ENCODE results near the gene STK38L.
A peak's percentile ranks its signal among the peaks of the same experiment; 100 is the strongest.
"Not testable (repeated sequence)": the region's sequence is repeated elsewhere in the genome, so short reads cannot be mapped to it uniquely, and the experiment has no call there.

The STK38L gene

GRCh38 chr12:27229367-27229766 lies 14.7 kb upstream of the STK38L start:
- no peak for DNase-seq

GRCh38 chr12:27231374-27231773 lies 12.7 kb upstream of the STK38L start:
- DNase-seq = not testable (repeated sequence)

GRCh38 chr12:27233814-27234213 lies 10.3 kb upstream of the STK38L start:
- DNase-seq = no peak

GRCh38 chr12:27236498-27236897 lies 7.6 kb upstream of the STK38L start:
- DNase-seq = no peak

DNA sequence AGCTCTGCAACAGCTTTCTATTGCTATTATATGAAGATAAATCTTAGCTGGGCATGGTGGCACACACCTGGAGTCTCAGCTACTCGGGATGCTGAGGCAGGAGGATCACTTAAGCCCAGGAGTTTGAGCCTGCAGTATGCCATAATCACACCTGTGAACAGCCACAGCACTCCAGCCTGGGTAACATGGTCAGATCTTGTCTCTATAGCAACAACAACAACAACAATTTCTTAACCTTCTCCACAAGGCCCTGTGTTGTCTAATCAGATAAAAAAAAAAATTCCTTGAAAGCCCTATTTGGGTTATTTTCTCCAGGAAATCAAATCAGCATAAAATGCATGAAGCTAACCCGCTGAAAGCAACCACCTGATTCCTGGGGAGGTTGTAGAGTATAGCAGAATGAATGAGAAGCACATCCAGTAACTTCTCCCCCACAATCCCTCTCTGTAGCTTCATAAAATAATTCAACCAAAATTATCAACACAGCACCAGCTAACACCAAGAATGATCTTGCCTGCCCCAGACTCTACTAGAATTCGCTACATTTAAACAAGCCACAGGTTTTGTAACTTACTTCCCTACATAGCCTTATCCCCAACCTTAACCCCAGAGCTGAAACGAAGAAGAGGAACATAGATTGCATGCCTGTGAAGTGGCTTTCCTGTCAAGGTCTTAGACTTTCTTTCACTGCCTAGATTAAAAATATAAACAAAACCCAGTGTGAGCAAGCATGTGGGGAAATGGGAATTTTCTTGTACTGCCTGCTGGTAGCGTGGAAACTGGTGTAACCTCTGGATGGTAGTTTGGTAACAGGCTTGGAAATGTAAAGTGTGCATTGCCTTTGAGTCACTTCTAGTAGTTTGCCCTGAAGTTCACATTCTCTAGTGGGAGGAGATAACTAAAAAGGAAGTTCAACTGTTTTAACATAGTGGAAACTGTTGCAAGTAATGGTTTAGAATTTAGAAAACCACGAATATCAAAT lies 6.0 kb upstream of the STK38L start:
- DNase-seq = no peak

- no peak for DNase-seq
These were observed 1.1 kb upstream of the STK38L start for GRCh38 chr12:27243006-27243405.

GRCh38 chr12:27244689-27245488 lies 803 bp downstream of the STK38L start:
- peak; percentile 23 for DNase-seq

DNA sequence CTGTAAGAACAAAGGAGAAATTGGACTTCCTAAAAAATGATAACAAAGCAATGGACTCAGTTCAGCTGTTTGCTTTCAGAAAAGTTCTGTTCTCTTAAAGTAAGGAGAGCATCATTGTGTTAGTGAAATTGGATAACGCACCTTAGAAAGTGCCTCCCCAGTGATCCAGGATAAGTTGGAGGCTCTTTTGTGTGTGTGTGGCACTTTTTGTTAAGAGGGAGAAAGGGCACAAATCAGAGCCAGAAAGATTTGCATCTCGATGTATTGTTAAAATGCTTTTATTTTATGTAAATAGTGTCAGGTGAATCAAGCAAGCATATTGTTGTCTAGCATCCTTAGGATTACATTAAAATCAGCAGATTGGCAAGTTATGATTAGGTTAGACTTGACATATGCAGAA lies 2.1 kb downstream of the STK38L start:
- DNase-seq = no peak

DNA sequence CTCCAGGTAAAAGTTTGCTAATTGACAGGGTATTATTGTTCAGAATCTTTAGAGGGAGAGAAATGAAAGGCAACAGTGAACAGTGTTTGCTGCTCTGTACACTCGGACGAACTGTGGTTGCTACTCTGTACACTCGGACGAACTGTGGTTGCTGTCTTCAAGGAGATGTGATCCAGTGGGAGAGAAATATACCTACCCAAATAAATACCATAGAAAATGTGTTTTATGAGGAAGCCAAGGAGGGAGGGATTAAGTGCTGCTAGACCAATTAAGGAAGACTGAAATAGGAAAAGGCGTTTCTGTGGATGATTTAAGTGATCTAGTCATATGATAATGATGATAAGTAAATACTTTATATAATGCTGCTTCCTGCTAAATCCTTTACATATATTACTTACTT lies 2.7 kb downstream of the STK38L start:
- DNase-seq = no peak

GRCh38 chr12:27252934-27253333 lies 8.8 kb downstream of the STK38L start:
- no peak for DNase-seq

GRCh38 chr12:27253347-27253746 lies 9.3 kb downstream of the STK38L start:
- DNase-seq = no peak

GRCh38 chr12:27255806-27256205 lies 11.7 kb downstream of the STK38L start:
- DNase-seq = no peak

GRCh38 chr12:27257104-27257843 lies 13.2 kb downstream of the STK38L start:
- DNase-seq = no peak

DNA sequence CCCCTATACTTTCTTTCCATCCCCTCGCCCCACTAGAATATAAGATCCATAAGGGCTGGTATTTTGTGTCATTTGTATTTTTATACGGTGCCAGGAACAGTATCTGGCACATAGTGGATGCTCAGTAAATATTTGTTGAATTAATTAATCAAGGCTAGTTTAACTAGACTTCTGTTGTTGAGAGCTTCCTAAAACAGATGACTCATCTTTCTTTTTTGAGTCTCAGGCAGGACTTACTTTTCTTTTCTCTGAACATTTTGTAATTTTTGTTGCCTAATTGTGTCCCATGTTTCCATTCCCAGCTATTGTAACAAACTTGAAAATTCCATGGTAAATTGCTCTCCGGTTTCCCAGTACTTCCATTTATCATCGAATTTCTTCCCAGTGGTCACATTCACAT lies 16.7 kb downstream of the STK38L start:
- no peak for DNase-seq

- no peak for DNase-seq
These were observed 17.8 kb downstream of the STK38L start for GRCh38 chr12:27261866-27262265.

- no peak for DNase-seq
These were observed 26.1 kb downstream of the STK38L start for GRCh38 chr12:27270148-27270547.

DNA sequence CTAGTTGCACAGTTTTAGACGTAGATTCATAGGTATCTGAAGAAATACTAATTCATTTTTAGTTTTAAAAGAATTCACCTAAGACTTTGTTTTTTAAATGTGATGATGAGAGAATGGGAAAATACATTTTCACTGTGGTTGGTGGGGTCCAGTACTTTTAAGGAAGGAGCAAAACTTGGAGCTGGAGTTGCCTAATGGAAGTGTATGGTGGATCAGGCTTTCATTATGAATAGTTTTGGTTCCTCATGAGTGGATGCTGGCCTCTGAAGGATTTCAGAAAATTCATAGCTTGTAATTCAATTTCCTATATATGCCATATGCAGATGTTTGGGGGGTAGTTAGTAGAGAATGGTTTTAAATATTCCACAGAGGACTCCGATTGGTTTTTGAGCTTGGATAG lies 27.1 kb downstream of the STK38L start:
- DNase-seq = no peak

DNA sequence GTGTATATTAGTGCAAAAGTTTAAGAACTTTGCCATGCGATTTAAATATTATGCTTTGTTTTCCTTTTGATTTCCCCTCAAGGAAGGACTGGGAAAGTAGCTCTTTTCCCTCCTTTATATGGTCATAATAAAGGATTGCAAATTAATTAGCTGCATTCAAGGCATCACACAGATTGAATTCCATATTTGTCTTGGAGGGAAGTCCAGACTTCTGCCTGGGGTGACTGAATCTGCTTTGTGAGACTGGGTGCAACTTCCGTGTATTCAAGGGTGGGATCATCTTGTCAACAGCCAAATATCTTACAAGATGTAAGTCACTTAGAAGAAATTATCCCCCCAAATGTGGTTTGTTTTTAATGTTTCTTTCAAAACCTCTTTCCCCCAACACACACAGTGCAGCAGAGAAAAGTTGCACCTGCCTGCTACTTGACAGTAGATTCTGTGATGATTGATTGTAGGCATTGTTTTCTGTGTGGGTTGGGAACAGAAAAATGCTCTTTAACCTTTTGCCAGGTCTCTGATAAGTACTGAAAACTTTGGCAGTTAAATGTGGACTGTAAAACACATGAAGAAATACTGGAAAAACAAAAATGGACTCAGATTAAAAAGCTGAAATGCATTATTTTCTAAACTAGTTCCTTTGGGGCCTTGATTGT lies 28.4 kb downstream of the STK38L start:
- DNase-seq = no peak

- no peak for DNase-seq
These were observed 29.0 kb downstream of the STK38L start for GRCh38 chr12:27273114-27273513.

GRCh38 chr12:27274706-27275105 lies 30.6 kb downstream of the STK38L start:
- no peak for DNase-seq

DNA sequence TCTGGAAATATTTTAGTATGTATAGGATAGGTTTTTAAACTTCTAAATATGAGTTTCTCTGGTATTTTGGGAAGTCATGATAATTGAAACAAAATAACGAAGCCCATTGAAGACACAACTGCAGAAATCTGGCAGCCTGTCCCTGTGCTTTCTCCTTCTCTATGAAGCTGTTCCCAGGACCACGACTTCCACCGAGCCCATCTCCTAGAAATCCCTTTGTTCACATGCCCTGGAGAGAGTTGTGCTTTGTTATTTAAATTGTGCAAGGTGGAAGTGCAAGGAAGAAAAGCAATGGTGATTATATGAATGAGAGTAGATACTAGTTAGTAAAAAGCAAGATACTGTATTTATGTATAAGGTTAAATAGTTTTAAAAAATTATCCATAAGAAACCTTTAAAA lies 32.2 kb downstream of the STK38L start:
- DNase-seq = no peak

GRCh38 chr12:27277846-27278260 lies 33.8 kb downstream of the STK38L start:
- no peak for DNase-seq

- DNase-seq = no peak
These were observed 35.7 kb downstream of the STK38L start for GRCh38 chr12:27279826-27280225.
